ENCODE measurements around the gene PLPP4.
"Not testable (repeated sequence)": the region's sequence is repeated elsewhere in the genome, so short reads cannot be mapped to it uniquely, and the experiment has no call there.

The PLPP4 gene

DNA sequence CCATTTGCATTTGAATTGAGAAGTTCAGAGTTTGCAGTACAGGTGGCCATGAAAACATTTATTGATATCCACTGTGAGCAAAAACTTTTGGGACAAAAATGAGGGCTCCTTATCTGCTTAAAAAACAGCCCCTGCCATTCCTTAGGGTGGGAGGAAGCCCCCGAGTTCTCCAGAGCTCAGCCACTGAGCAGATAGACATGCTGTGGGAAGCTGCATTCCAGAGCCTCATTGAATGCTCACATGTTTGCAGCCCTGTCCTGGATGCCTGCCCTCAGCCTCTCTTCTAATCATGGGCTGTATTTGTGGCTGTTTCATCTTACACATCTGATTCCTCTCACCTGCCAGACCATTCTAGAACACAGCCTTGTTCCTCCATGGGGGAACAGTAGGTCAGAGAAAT is 33.3 kb downstream of the PLPP4 start:
- DNase-seq (ENCODE audit: low spot score): no peak

DNA sequence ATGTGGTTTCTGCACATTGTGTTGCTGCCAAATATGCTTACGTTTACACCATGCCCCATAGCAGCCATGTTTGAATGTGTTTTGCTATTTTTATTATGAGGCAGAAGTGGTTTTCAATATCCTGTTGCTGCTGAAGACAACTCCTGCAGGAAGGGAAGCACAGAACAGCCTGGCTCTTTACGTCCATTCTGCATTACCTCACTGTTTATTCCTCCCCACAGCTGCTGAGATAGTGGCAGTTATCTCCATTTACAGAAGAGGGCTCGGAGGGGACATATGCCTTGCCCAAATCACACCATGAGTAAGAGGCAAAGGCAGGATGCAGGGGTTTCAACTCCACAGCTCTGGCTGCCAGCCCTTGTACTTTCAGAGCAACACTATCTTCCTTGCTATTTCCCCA is 35.3 kb downstream of the PLPP4 start:
- no peak for DNase-seq (ENCODE audit: low spot score)

DNA sequence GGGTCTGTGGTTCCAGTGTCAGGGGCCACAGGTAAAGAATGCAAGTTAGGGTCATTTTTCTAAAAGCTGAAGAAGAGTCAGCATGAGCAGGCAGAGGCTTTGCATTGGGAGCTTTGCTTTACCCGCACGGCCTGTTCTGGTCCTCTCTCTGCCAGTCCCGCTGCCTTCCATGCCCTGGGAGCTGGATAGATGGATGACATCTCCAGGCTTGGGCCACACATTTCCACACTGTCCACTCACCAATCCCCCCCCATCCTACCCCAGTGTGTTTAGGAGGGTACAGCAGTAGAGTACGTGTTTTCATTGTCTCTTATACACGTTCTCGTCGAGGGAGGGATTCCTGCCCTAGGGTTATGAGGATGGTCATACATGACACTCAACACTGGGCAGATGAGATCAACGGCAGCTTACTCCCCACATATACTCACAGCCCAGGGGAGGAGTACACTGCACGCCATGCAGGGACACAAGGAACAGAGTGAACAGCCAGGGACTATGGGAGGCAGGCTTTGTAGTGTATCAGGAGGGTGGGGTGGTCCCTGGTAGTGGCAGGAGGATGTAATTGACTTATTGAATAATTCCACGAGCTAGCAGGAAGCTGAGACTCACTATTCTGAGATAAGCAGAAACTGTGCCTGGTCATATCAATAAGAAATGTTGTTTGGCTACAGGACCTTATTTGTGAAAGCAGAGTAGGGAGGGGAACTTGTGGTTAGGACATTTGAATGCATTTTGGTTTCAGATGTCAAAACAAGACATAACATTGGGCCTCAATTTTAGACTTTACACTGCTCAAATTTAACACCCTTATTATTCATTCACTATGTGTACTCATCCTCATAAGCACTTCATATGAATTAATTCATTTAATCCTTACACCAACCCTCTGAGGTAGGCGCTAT is 36.6 kb downstream of the PLPP4 start:
- DNase-seq (ENCODE audit: low spot score): no peak

GRCh38 chr10:120494313-120494710 is 37.3 kb downstream of the PLPP4 start:
- DNase-seq (ENCODE audit: low spot score): no peak

DNA sequence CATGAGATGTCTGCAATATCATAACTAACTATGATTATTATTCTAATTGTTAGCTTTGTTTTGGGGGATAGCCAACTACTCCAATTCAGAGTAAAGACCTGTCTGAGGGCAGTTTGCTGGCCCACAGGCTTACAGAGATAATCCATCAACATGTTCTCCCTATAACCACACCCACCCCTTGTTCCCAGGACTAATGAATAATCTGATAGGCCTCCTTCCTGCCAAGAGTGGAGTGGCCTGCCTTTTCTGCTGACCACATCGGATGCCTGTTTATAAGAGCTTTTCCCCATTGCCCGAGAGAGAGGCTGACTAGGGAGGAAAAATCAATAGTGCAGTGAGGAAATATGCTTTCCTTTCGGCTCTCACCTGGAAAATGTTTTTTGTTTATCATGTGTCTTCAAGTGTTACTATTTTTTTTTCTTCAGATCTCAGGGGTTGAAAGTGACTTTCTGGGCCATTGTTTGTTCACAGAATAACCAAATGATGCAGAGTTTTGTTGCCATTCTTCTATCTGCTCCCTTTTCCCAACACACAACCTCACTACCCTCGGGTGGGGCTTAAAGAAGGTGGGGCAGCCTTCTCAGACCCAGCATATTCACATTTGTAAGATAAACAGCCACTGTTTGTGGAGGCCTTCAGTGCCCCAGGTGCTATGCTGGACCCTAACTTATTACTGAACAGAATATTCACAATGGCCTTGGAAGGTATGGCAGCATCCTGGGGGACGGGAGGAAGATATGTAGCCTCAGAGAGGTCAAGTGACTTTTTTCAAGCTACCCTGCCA is 38.4 kb downstream of the PLPP4 start:
- DNase-seq (ENCODE audit: low spot score): no peak

DNA sequence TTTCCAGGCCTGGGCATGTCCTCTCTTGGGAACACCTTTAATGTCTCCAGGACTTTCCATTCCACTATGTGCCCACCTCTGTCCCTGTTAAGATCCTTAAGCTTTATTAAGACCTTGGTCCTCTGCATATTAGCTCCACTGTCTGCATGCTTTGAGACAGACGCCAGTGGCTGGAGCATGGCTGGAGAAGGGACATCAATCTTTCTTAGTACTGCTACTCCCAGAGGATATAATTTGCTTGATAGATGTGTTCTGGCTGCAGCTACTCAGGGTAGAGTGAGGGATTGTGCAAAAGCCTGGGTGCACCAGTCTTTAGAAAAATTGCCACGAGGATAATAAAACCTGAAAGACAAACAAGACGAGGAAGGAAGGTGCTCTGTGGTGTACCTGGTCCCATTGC is 42.9 kb downstream of the PLPP4 start:
- no peak for DNase-seq (ENCODE audit: low spot score)

DNA sequence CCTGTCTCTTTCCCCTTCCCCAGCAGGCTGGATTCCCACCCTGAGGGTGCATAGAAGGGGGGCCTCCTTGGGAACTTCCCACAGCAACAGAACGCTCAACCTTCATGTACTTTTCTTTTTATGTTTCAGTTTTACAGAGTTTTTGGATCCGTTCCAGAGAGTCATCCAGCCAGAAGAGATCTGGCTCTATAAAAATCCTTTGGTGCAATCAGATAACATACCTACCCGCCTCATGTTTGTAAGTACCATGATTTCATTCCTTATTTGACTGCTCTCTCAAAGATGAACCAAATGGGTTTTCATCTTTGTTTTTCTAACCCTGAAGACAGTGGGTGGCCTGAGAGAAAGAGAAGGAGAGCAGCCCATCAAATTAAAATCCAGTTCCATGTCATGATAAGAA is 46.7 kb downstream of the PLPP4 start:
- no peak for DNase-seq (ENCODE audit: low spot score)

GRCh38 chr10:120504227-120504626 is 47.2 kb downstream of the PLPP4 start:
- DNase-seq (ENCODE audit: low spot score): not testable (repeated sequence)

- DNase-seq (ENCODE audit: low spot score): no peak
Observed at GRCh38 chr10:120505056-120505455, 48.0 kb downstream of the PLPP4 start.

- no peak for DNase-seq (ENCODE audit: low spot score)
Observed at GRCh38 chr10:120505866-120506265, 48.8 kb downstream of the PLPP4 start.

DNA sequence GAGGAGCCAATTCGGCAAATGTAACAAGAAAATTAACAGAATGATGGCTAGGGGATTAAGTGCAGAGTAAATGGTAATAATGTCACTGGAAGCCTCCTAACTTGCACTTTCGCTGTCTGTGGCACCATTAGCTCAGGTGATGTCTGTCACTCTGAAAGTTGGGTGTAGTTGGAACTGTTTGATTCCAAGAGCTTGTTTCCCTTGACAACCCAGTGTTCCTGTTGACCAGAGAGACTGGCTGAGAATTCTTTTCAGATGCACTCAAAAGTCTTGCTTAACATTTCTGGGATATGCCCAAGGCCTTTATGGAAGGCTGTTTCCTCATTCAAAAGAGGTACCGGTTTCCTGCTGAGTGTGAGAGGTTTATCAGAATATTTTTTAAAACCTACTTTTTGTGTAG is 49.6 kb downstream of the PLPP4 start:
- DNase-seq (ENCODE audit: low spot score): no peak

- no peak for DNase-seq (ENCODE audit: low spot score)
Observed at GRCh38 chr10:120507175-120507574, 50.1 kb downstream of the PLPP4 start.

DNA sequence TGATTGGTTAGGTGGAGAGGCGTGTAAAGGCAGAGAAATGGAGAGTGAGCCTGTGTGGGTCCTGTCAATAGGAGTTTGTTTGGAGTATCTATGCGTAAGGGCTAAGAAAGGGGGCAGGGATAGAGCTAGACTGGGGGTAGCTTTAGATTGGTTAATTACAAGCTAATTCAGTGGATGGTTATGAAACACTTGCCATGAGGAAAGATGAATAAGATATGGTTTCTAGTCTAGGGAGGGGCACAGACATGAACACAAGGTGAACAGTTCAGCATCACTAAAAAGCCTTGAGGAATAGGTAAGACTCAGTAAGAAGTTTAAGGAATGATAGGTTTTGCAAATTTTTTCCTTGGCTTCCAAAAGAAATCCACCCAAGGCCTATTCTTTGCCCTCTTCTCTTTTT is 50.6 kb downstream of the PLPP4 start:
- DNase-seq (ENCODE audit: low spot score): no peak

- DNase-seq (ENCODE audit: low spot score): no peak
Observed at GRCh38 chr10:120508393-120508792, 51.4 kb downstream of the PLPP4 start.

DNA sequence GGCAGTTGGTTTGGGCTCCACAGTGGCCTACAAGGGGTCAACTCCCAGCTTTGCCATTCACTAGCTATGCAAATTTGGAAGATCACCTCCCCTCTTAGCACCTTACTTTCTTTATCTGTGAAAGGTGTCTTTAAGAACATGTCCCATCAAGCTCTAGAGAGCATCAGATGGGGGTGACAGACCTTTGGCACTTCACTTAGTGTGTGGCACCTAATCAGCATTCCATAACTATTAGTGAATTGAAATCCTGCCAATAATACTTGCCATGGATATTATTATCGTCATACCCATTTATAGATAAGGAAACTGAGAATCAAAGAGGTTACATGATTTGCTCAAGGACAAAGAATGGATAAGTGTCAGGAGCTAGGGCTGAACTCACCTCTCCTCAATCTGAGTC is 51.9 kb downstream of the PLPP4 start:
- DNase-seq (ENCODE audit: low spot score): no peak

DNA sequence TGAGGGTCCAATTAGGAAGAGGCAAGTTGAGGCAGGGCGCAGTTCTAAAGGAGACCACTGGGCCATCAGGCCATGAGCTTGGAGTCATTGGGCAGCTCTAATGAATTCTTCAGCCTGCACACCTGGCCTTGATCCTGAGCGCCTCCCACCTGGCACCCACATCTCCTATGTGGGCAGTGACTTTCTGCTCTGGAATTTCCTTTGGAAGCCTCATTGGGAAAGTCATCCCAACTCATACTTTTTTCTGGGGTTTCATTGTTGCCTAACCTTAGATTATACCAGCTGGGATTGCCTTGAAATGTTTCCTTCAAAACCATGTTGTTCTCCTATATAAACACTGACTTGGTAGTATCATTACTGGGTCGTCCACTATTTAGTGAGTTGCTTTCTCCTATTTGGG is 54.1 kb downstream of the PLPP4 start:
- no peak for DNase-seq (ENCODE audit: low spot score)

- no peak for DNase-seq (ENCODE audit: low spot score)
Observed at GRCh38 chr10:120513307-120513796, 56.3 kb downstream of the PLPP4 start.

GRCh38 chr10:120514035-120514620 is 57.1 kb downstream of the PLPP4 start:
- DNase-seq (ENCODE audit: low spot score): no peak

- DNase-seq (ENCODE audit: low spot score): no peak
Observed at GRCh38 chr10:120514959-120515358, 57.9 kb downstream of the PLPP4 start.

- no peak for DNase-seq (ENCODE audit: low spot score)
Observed at GRCh38 chr10:120515741-120516140, 58.7 kb downstream of the PLPP4 start.

DNA sequence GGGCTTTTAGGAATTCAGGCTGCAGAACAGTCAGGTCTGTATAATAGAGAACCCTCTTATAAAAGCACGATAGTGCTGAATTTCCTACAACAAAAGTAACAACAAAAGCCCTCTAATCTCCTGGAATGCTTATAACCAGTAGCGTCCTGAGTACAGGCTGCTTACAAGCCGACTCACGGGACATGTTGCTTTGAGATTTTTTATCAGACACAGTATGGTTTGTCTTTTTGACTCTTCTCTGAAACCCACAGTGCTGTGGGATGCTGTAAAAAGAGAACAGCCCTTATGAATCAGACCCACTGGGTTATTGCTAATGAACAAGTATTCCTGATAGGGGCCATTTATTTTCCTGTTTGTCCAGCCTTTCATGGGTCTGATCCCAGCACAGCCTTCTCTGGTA is 59.4 kb downstream of the PLPP4 start:
- DNase-seq (ENCODE audit: low spot score): no peak

- DNase-seq (ENCODE audit: low spot score): no peak
Observed at GRCh38 chr10:120517196-120517595, 60.2 kb downstream of the PLPP4 start.

All from CD4-positive, alpha-beta T cell treated with Interleukin-15 for 4 hours (primary cell).